NK-92 (cell line): ENCODE data around the gene GNG7.
"Not testable (repeated sequence)": the region's sequence is repeated elsewhere in the genome, so short reads cannot be mapped to it uniquely, and the experiment has no call there.

ENCODE experiments used
- DNase-seq: peaks from one replicate; lab custom pipeline; 2025; ENCODE audit not compliant: unreplicated experiment; lab: John Stamatoyannopoulos, UW

The GNG7 gene

GRCh38 chr19:2678044-2678671 is 24.3 kb downstream of the GNG7 start:
- DNase-seq, result no peak

GRCh38 chr19:2676823-2677222 is 25.7 kb downstream of the GNG7 start:
- DNase-seq, result no peak

- no peak for DNase-seq
Observed at GRCh38 chr19:2675892-2676291, 26.6 kb downstream of the GNG7 start.

GRCh38 chr19:2670217-2670616 is 32.3 kb downstream of the GNG7 start:
- DNase-seq, result no peak

GRCh38 chr19:2668175-2668763 is 34.2 kb downstream of the GNG7 start:
- DNase-seq, result no peak

GRCh38 chr19:2667349-2667748 is 35.1 kb downstream of the GNG7 start:
- DNase-seq, result not testable (repeated sequence)

GRCh38 chr19:2666344-2666994 is 36.0 kb downstream of the GNG7 start:
- DNase-seq, result no peak

- DNase-seq, result no peak
Observed at GRCh38 chr19:2665103-2665502, 37.4 kb downstream of the GNG7 start.

- no peak for DNase-seq
Observed at GRCh38 chr19:2663920-2664571, 38.4 kb downstream of the GNG7 start.

- DNase-seq, result no peak
Observed at GRCh38 chr19:2661615-2662014, 40.9 kb downstream of the GNG7 start.

GRCh38 chr19:2659856-2660432 is 42.5 kb downstream of the GNG7 start:
- DNase-seq, result no peak

GRCh38 chr19:2656533-2656932 is 46.0 kb downstream of the GNG7 start:
- no peak for DNase-seq

GRCh38 chr19:2653710-2654707 is 48.5 kb downstream of the GNG7 start:
- DNase-seq, result no peak

- no peak for DNase-seq
Observed at GRCh38 chr19:2653218-2653617, 49.3 kb downstream of the GNG7 start.

GRCh38 chr19:2652504-2653099 is 49.9 kb downstream of the GNG7 start:
- no peak for DNase-seq

- not testable (repeated sequence) for DNase-seq
Observed at GRCh38 chr19:2651002-2651733, 51.3 kb downstream of the GNG7 start.

GRCh38 chr19:2650515-2650914 is 52.0 kb downstream of the GNG7 start:
- DNase-seq, result no peak

- no peak for DNase-seq
Observed at GRCh38 chr19:2648528-2648937, 54.0 kb downstream of the GNG7 start.

GRCh38 chr19:2648099-2648498 is 54.4 kb downstream of the GNG7 start:
- DNase-seq, result no peak
